Left ventricle myocardium inferior (tissue), 1 donor: Measurements from ENCODE around the gene OPHN1. TPM values are rescaled to one million over a fixed set of nuclear protein-coding genes. Genes with fewer than 3 reads are reported as not detected.
"Not testable (repeated sequence)": the region's sequence is repeated elsewhere in the genome, so short reads cannot be mapped to it uniquely, and the experiment has no call there.

Experiments
- DNase-seq: peaks from one replicate; pipeline ENCODE4 v3.0.0-alpha.2; 2020
- H3K27ac ChIP-seq: fragments of 200-600 bp; replicated peaks from 2 replicates; pipeline ENCODE4 v1.8.0; 2021
- H3K27me3 ChIP-seq: fragments of 200-600 bp; 2 replicates; pipeline ENCODE4 v1.8.0; 2021; ENCODE audit warnings: low read depth
- H3K36me3 ChIP-seq: fragments of 200-600 bp; 2 replicates; pipeline ENCODE4 v1.8.0; 2021
- H3K4me1 ChIP-seq: fragments of 200-600 bp; 2 replicates; pipeline ENCODE4 v1.8.0; 2021
- H3K4me3 ChIP-seq: fragments of 200-600 bp; 2 replicates; pipeline ENCODE4 v1.8.0; 2021; ENCODE audit warnings: mild to moderate bottlenecking, moderate library complexity
- H3K9me3 ChIP-seq: fragments of 200-600 bp; replicated peaks from 2 replicates; pipeline ENCODE4 v1.8.0; 2021
- intact Hi-C: fragments of 100-400 bp; cut with micrococcal nuclease; formaldehyde crosslinking; loops from one replicate; pipeline ENCODE4 v1.11.0; 2022
- total RNA-seq: library from RNA; stranded (reverse); fragmentation: NEBNext Ultra II Directional; extraction: Animal tissue kit (Norgen Biotek cat#: 25700); gene quantifications from one replicate; pipeline ENCODE4 v1.2.1, GENCODE V29; 2021
- TF ChIP-seq, protein P1 (sequence below): fragments of 200-600 bp; IDR thresholded peaks from 2 replicates; pipeline ENCODE4 v1.8.0; 2021; ENCODE audit warnings: antibody characterized with exemption, mild to moderate bottlenecking, borderline replicate concordance
- donor health status: DM: no; HTN: yes; CAD: no; lungs with severe emphysema.

The OPHN1 gene
- total RNA-seq, 1 donor from 2014 or later, result 5.0 TPM

DNA sequence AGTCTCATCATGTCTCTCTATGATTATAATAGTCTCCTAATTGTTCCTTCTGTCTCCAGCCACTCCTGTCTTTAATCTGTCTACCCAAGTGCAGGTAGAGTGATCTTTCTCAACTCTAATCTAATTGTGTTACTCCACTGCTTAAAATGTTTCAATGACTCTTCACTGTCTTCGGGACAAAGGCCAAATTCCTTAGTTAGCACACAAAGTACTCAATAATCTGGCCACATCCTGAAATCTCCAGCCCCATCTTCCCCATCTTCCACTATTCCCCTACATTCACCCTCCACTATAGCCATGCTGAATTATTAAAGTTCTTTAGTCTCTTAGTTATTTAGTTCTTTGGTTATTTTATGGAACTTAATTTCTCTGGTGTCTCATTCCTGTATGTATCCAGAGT is 353.3 kb downstream of the OPHN1 start:
- no peaks in the 10 kb centered on the region for H3K27me3 ChIP-seq
- H3K36me3 ChIP-seq, result no peaks in the 10 kb centered on the region
- intact Hi-C loops, result no loop called here
- no peak overlapping the region for H3K27ac ChIP-seq
- H3K9me3 ChIP-seq, result no peaks in the 10 kb centered on the region
- no peaks in the 10 kb centered on the region for H3K4me1 ChIP-seq
- H3K4me3 ChIP-seq, result no peak overlapping the region
- TF ChIP-seq, protein P1, sequence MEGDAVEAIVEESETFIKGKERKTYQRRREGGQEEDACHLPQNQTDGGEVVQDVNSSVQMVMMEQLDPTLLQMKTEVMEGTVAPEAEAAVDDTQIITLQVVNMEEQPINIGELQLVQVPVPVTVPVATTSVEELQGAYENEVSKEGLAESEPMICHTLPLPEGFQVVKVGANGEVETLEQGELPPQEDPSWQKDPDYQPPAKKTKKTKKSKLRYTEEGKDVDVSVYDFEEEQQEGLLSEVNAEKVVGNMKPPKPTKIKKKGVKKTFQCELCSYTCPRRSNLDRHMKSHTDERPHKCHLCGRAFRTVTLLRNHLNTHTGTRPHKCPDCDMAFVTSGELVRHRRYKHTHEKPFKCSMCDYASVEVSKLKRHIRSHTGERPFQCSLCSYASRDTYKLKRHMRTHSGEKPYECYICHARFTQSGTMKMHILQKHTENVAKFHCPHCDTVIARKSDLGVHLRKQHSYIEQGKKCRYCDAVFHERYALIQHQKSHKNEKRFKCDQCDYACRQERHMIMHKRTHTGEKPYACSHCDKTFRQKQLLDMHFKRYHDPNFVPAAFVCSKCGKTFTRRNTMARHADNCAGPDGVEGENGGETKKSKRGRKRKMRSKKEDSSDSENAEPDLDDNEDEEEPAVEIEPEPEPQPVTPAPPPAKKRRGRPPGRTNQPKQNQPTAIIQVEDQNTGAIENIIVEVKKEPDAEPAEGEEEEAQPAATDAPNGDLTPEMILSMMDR, result no peak
- DNase-seq, result no peak

- DNase-seq, intact Hi-C loops, H3K4me3 ChIP-seq, H3K4me1 ChIP-seq, H3K36me3 ChIP-seq, H3K27ac ChIP-seq, H3K9me3 ChIP-seq, H3K27me3 ChIP-seq: not testable (repeated sequence)
These were observed 354.5 kb downstream of the OPHN1 start for GRCh38 chrX:68078801-68079200.

GRCh38 chrX:68077378-68077777 is 355.9 kb downstream of the OPHN1 start:
- Histone ChIP-seq H3K36me3 (peaks cover 8% of the 10 kb centered on the region), H3K4me1 (no peaks in the 10 kb centered on the region), H3K27me3 (no peaks in the 10 kb centered on the region), H3K9me3 (no peaks in the 10 kb centered on the region), H3K4me3 (no peak overlapping the region), H3K27ac (no peak overlapping the region)
- TF ChIP-seq, protein P1, result no peak
- intact Hi-C loops, result no loop called here
- DNase-seq, result no peak

- Histone ChIP-seq H3K4me1 (no peaks in the 10 kb centered on the region), H3K27ac (no peak overlapping the region), H3K27me3 (no peaks in the 10 kb centered on the region), H3K9me3 (no peaks in the 10 kb centered on the region), H3K36me3 (peaks cover 11% of the 10 kb centered on the region), H3K4me3 (no peak overlapping the region)
- TF ChIP-seq, protein P1, result no peak
- no peak for DNase-seq
- intact Hi-C loops, result no loop called here
These were observed 361.3 kb downstream of the OPHN1 start for GRCh38 chrX:68072041-68072440.

DNA sequence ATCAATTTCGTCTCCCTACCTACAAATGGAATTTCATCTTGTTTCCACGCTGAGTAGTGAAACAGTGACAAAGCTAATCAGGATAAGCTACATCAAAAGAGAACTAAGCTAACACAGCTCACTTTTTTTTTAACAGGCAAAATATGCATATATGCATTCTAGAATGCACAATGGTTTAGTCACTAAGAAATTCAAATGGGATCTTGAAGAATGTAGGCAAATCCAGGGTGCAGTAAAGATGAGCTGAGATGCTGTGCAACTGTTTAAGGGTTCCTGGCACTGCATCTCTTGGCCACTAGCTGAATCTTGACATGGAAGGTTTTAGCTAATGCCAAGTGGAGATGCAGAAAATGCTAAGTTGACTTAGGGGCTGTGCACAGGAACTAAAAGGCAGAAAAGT is 363.2 kb downstream of the OPHN1 start:
- not testable (repeated sequence) for DNase-seq, H3K4me3 ChIP-seq

GRCh38 chrX:68061206-68061535 is 372.1 kb downstream of the OPHN1 start:
- DNase-seq, result no peak
- Histone ChIP-seq H3K9me3 (no peaks in the 10 kb centered on the region), H3K4me1 (no peaks in the 10 kb centered on the region), H3K36me3 (peaks cover 5% of the 10 kb centered on the region), H3K4me3 (no peak overlapping the region), H3K27ac (no peak overlapping the region), H3K27me3 (no peaks in the 10 kb centered on the region)
- intact Hi-C loops, result no loop called here
- TF ChIP-seq, protein P1, result no peak

More for the DNA sequence above, 363.2 kb downstream of the OPHN1 start:
- peaks cover 11% of the 10 kb centered on the region for H3K36me3 ChIP-seq
- intact Hi-C loops, H3K27ac ChIP-seq, H3K4me1 ChIP-seq, H3K27me3 ChIP-seq, H3K9me3 ChIP-seq: not testable (repeated sequence)
